Putamen (tissue), 1 donor: ENCODE results near the gene SLC34A1.

ENCODE experiments used
- DNase-seq: peaks from one replicate; pipeline ENCODE4 v3.0.0-alpha.2; 2016; ENCODE audit warnings: low spot score

Gene SLC34A1

DNA sequence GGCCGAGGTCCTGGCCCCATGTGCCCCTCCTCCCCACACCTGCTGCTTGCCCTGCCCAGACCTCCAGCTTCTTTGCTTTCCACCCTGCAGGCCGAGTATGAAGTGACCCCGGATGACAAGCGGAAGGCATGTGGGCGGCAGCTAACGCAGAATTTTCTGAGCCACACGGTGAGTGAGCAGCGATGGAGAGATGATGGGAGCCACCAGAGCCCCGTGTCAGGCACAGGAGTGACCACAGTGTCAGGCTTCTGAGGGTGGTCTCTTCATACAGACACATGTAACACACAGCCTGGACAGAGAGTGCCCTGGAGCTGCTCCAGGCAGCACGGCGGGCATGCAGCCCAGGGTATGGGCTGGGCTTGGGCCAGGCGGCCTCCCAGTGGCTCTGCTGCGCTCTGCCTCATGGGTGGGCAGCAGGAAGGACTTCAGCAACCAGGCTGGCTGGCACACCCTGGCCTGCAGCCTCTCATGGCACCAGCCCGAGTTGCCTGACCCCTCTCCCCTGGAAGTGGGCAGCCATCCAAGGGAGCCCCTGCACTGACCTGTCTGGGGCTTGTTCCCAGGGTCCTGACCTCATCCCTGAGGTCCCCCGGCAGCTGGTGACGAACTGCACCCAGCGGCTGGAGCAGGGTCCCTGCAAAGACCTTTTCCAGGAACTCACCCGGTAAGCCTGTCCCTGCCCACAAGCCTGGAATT, 48.1 kb downstream of the SLC34A1 start:
- no peak for DNase-seq

DNA sequence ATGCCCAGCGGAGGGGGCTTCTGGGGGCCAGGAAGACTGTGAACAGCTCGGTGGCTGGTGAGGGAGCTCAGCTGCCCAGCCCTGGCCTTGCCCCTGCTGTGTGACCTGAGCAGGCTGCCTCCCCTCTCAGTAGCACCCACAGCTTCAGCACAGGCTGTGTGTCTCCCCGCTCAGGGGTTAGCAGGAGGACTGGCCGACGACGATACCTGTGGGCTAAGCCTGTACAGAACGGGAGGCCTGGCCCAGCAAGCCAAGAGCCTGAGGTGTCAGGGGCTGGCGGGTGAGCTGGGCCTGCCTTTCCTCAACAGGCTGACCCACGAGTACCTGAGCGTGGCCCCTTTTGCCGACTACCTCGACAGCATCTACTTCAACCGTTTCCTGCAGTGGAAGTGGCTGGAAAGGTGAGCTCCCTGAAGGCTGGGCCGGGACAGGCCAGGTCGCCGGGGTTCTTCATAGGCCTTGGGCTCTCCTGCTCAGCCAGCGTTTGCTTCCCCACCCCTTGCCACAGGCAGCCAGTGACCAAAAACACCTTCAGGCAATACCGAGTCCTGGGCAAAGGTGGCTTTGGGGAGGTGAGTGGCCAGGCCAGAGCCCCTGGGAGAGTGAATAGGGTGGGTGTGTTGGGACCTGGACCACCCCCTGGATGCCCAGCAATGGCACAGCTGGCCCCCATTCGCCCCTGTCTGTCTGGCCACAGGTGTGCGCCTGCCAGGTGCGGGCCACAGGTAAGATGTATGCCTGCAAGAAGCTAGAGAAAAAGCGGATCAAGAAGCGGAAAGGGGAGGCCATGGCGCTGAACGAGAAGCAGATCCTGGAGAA, 48.8 kb downstream of the SLC34A1 start:
- no peak for DNase-seq

DNA sequence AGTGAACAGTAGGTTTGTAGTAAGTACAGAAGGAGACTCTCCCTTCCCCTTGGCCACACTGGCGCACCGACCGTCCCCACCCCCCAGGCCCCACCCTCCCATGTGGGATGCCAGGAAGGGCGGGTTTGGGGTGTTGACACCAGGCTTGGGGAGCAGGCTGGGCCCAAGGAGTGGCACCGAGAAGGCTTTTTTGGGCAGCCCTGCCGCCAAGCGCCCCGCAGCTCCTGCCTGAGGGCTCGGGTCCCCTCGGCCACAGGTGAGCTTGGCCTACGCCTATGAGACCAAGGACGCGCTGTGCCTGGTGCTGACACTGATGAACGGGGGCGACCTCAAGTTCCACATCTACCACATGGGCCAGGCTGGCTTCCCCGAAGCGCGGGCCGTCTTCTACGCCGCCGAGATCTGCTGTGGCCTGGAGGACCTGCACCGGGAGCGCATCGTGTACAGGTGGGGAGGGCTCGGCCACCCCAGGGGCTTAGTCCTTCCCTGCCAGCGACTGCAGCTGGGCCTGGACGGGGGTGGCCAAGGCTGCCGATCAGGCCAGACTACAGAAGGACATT, 49.5 kb downstream of the SLC34A1 start:
- DNase-seq: no peak

DNA sequence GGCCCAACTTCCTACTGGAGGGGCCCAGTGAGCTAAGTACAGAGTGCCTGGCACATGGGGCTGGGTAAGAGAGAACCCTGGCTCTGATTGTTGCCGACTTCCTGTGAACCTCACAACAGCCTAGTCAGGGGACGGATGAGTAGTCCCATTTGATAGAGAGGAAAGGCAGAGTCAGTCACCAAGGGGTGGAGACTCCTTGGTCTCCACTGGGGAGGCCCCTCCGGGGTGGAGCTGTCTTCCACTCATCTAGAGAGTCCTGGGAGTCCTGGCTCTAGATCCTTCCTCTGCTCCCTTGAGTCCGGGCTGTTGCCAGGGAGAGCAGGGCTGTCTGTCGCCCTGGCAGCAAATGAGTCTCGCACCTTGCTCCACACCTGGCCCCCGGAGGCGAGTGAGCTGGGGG, 50.2 kb downstream of the SLC34A1 start:
- DNase-seq: no peak

DNA sequence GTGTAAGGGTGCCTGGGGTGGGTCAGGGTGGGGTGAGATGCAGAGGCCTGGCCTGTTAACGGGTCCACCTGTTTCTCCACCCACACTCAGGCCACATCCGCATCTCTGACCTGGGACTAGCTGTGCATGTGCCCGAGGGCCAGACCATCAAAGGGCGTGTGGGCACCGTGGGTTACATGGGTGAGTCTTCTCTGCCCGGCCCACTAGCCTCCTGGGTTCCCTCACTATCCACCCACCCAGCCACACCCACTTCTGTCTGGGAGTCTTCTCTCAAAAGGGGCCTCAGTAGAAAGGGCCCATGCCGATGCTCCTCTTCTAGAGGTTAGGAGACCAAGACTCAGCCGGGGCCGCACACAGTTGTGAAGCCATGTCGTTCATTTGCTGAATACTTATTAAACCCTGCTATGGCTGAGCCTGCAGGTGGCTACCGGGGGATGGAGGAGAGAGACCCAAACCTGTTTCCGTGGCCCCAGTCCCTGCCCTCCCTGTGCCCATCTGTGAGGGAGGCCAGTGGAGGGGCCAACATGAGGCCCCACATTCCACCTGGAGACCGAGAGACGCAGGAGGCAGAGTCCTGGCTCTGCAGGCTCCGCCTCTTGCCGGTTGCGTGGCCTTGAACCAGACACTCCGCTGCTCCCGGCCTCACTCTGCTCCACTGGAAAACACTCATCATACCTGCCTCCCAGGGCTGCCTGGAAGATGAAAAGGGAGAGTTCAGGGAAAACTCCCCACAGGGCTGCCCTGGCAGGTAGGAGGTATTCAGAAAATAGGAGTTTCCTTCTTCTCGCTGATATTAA, 50.9 kb downstream of the SLC34A1 start:
- no peak for DNase-seq

DNA sequence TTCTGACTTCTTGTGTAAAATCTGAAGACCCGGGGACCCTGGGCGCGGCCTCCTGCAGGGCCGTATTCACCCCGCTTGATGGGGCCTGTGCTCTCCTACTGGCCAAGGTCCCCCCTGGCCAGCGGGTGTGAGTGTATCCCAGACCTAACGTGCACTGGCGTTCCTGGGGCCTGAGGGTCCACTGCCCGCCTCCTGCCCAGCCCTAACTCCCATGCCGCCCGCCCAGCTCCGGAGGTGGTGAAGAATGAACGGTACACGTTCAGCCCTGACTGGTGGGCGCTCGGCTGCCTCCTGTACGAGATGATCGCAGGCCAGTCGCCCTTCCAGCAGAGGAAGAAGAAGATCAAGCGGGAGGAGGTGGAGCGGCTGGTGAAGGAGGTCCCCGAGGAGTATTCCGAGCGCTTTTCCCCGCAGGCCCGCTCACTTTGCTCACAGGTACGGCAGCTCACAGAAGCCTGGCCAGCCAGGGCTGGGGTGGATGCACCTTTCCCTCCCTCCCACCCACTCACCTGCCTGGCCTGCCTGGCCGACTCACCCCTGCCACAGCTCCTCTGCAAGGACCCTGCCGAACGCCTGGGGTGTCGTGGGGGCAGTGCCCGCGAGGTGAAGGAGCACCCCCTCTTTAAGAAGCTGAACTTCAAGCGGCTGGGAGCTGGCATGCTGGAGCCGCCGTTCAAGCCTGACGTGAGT, 51.8 kb downstream of the SLC34A1 start:
- DNase-seq: no peak

DNA sequence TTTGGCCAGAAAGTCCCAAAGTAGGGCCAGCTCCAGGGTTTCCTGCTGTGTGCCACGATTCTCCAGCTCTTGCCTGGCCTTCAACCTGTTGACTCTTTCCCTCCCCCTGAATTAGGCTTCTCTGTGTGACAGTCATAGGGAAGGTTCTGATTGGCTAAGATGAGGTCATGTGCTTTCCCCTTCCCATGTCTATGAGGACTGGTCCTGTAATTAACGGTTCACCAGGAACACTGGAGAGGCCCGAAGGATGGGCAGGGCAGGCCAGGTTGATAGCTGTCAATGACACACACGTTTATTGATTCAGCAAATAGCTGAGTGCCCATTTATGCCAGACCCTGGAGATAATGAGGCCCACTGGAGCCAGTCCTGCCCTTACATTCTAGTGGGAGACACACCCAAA, 53.4 kb downstream of the SLC34A1 start:
- no peak for DNase-seq

DNA sequence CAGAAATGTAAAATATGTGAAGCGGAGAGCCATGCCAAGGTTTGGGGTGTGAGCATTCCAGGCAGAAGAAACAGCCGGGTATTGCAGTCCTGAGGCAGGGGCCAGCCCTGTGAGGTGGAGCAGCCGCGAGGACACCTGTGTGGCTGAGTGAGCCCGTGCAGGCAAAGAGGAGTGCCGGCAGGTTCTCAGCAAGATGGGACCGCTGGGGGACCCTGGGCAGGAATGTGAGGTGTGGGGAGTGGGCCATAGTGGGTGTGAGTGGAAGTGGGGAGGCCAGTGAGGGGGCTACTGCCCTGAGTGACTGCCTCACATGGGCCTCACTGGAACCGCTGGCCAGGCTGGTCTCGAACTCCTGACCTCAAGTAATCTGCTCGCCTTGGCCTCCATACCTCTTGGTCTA, 54.2 kb downstream of the SLC34A1 start:
- no peak for DNase-seq

DNA sequence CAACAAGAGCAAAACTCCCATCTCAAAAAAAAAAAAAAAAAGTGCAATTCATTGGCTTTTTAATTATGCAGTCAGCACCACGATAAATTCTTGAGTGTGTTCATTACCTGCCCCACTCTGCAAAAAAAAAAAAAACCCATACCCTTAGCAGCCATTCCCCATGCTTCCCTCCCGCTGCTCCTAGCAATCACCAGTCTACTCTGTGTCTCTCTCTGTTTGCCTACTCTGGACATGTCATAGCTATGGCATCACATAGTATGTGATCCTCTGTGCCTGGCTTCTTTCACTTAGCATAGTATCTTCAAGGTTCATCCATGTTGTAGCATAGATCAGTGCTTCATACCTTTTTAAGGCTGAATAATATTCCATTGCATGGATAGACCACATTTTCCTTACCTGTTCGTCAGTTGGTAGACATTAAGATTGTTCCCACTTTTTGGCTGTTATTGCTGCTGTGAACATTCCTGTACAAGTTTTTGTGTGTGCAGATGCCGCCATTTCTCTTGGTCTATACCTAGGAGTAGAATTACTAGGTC, 55.4 kb downstream of the SLC34A1 start:
- DNase-seq: no peak

DNA sequence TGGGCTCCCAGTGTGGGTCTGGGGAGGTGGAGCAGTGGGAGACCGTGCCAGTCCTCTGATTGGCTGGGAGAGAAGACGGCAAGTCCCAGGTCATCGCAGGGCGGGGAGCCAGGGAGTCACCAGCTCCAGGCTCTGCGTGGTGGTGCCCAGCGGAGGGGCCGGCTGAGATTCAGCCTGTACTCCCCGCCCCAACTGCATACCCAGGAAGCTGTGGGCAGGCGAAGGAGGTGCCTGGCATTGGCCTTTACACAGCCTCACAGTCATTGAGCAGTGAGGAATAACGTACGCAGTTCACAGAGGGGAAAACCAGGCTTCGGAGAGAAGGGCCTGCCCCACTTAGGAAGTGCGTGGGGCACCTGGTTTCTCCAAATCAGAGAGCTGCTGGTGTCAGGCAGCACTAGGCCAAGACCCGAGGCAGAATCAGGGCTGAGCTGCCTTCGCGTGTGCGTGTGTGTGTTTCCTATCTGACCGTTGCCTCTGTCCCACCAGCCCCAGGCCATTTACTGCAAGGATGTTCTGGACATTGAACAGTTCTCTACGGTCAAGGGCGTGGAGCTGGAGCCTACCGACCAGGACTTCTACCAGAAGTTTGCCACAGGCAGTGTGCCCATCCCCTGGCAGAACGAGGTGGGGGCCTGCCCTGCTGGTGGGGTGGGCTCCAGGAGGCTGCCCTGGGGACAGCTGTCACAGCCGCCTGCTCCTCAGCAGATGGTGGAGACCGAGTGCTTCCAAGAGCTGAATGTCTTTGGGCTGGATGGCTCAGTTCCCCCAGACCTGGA, 56.2 kb downstream of the SLC34A1 start:
- DNase-seq: no peak

DNA sequence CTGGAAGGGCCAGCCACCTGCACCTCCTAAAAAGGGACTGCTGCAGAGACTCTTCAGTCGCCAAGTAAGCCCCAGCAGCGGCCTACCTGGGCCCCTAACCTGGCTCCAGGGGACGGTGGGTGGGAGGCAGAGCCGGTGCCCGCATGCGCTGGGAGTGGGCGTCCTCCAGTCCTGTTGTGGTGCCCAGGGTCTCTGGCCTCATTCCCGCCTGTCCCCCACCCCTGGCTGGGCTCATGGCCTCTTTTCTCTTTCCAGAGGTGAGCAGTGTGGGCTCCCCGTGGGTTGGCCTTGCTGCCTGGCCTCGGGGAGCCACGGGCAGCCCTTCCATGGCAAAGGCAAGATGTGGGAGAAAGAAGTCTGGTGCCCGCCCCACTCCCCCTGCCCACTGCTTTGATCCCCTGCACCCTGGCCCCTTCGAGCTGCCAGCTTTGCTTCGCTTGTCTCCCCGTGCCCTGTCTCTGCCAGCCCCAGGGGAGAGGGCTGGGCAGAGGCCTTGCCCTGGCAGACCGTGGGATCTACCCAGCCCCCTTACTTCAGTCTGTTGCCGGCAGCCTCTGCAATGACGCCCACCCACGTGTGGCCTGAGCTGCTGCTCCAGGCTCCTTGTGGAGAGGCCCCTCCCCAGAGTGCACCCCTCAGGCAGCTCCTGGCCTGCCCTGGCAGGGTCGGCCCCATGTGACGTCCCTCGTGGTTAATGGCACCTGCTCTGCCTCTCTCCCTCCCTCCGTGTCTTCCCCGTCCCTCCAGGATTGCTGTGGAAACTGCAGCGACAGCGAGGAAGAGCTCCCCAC, 57.0 kb downstream of the SLC34A1 start:
- DNase-seq: no peak

DNA sequence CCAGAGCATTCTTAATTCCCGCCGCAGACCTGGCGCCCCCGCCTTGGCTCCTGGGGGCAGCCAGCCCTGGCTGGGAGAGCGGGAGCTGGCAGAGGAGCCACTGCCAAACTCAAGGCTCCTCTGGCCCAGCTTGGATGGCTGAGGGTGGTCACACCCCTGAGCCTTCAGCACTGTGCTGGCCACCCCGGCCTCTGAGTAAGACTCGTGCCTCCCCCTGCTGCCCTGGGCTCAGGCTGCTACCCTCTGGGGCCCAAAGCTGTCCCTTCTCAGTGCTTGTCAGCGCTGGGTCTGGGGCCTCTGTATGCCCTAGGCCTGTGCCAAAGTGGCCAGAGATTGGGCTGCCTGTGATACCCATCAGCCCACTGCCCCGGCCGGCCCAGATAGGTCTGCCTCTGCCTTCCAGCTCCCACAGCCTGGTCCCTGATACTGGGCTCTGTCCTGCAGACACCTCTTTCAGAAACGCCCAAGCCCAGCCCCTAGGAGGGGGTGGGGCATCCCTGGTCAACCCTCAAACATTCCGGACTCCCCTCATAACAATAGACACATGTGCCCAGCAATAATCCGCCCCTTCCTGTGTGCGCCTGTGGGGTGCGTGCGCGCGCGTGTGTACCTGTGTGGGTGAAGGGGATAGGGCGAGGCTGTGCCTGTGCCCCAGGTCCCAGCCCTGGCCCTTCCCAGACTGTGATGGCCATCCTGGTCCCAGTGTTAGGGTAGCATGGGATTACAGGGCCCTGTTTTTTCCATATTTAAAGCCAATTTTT, 58.0 kb downstream of the SLC34A1 start:
- DNase-seq: no peak

DNA sequence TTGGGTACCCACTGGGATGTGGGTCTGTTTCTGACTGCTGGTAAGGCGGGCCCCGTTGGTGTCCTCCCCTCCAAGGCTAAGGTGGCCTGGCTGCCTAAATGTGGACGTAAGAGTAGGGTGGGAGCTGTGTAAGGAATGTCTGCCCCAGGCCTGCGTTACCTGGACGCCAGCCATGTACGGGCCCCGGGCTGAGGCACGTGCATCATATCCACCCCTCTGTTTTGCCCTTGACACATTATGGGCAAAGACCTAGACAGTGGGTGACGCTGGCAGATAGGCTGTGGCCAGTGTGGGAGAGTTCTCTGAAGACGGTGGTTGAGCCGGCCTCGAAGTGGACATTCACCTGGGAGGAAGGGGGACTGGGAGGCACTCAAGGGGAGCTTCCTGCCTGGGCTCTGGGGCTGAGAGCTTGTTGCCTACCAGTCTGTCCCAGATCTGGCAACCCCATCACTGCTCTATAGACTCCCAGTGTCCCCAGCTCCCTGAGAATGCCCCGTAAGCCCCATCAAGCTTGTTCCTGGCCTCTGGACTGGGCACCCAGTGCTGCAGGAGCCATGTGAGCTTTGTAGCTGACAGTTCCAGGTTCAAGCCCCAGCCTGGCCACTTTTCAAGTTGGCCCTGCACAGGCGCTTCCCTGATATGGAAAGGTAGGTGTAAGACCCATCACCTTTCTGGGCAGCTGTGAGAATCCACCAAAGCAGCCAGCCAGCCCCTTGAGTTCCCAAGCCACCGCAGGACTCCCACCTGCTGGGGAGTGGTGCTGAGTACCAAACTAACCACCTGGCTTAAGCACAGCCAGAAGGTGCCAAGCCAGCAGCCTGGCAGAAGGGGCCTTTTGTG, 59.1 kb downstream of the SLC34A1 start:
- no peak for DNase-seq

DNA sequence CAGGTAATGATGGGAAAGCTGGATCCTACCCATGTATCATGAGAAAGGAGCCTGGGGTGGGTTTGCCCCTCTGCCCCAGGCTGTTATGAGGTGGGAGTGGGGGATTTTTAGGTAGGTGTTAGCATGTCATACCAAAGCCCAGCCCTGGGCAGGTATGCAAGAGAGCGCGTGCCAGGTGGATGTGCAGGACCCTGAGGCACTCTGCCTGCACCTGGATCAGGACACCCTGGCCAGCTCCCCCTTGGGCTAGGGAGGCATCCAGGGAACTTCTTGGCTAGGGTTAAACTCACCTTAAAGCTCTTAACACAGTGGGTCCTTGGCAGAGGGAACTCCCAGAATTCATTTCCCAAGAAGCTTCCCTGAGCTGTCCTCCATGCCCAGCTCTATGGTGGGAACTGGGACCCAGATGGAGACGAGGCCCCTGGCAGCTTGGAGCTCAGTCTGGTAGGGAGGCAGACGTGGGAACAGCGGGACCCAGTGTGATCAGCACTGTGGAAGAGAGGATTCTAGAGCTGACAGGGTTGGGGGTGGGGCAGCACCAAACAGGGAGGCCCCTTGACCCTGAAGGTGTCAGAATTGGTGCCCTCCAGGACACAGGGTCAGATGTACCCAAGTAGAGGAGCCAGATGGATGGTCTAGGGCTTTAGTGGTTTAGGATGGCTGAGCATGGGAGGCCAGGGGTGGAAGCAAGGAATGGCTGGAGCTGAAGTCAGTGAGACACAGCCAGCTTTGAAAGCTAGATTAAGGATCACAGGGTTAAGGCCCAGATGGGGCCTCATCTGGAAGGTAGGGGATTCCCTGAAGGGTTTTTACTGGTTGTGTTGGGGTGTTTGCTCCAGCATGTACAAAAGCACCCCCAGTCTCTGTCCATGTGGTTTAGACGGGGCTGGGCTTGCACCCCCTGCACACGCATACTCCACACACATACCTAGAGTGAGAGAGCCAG, 60.1 kb downstream of the SLC34A1 start:
- no peak for DNase-seq

DNA sequence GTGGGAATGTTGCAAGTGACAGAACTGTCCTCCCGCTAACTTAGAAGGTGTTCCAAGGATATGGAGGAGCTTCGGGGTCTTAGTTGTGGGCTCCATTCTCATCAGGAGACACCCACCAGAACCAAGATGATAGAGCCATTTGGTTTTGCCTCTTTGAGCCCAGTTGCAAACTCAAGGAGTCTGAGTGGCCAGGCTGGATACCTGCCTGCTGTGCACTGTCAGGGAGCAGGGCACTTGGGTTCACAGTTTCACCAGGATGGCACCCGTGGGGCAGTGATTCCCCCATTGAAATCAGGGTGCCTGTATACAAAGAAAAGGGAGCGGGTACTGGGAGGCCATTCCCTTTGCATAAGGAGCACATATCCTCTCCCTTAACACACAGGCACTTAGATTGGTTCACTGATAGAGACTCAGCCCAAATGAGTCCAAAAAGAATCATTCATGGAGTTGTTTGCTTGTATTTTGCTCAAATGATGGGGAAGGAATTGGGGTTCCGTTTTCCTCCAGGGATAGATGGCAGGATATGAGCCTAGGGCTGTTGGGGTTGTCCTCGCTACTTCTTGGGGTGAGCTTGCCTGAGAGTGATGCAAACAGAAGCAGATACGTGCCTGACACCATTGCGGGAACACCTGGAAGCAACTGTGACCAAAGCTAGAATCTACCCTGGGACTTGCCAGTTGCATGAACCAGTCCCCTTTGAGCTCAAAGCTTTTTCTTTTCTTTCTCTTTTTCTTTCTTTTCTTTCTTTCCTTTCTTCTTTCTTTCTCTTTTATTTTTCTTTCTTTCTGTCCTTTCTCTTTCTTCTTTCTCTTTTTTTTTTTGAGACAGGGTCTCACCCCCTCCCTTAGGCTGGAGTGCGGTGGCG, 61.0 kb downstream of the SLC34A1 start:
- DNase-seq: no peak

DNA sequence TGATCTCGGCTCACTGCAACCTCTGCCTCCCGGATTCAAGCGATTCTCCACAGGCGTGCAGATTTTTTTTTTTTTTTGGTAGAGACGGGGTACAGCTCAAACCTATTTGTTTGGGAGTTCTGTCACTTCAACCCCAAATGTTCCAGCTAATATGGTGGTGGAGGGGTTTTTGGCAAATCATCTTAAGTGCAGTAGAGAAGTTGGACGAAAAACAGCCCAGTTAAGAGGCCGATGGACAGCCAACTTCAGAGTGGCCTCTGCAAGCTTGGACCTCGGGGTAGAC, 61.6 kb downstream of the SLC34A1 start:
- no peak for DNase-seq
